Mesothelial cell of epicardium (in vitro differentiated cells): Measurements from ENCODE around the gene SPACA6. TPM values are rescaled to one million over a fixed set of nuclear protein-coding genes. Genes with fewer than 3 reads are reported as not detected.

Source experiments
- DNase-seq, 2 experiments: peaks; one replicate each; pipeline ENCODE4 v3.0.0; 2021; ENCODE audit warnings: low spot score in 2 of 2; ENCODE audit not compliant: unreplicated experiment in 2 of 2
- H3K27ac Mint-ChIP-seq: 2 replicates; pipeline ENCODE4 v1.8.0; 2021; ENCODE audit warnings: mixed read lengths
- H3K27me3 Mint-ChIP-seq: 2 replicates; pipeline ENCODE4 v1.8.0; 2021; ENCODE audit warnings: low read depth, mixed read lengths
- H3K36me3 Mint-ChIP-seq: 2 replicates; pipeline ENCODE4 v1.8.0; 2021; ENCODE audit warnings: mixed read lengths
- H3K4me1 Mint-ChIP-seq: 2 replicates; pipeline ENCODE4 v1.8.0; 2021; ENCODE audit warnings: mixed read lengths
- H3K4me3 Mint-ChIP-seq: 2 replicates; pipeline ENCODE4 v1.8.0; 2021; ENCODE audit warnings: mild to moderate bottlenecking, moderate library complexity, mixed read lengths
- H3K9me3 Mint-ChIP-seq: 2 replicates; pipeline ENCODE4 v1.8.0; 2021; ENCODE audit warnings: mixed read lengths
- total RNA-seq: library from RNA; stranded (reverse); gene quantifications from 3 replicates; pipeline ENCODE4 v1.2.1, GENCODE V29; 2021
- TF ChIP-seq, protein P1 (sequence below): fragments of 200-600 bp; sonication (generic); IDR thresholded peaks from one replicate; pipeline ENCODE4 v1.5.0; 2021; ENCODE audit warnings: antibody characterized with exemption; ENCODE audit not compliant: unreplicated experiment

SPACA6 gene
- total RNA-seq, 1 donor from 2014 or later, result 87.6 TPM

DNA sequence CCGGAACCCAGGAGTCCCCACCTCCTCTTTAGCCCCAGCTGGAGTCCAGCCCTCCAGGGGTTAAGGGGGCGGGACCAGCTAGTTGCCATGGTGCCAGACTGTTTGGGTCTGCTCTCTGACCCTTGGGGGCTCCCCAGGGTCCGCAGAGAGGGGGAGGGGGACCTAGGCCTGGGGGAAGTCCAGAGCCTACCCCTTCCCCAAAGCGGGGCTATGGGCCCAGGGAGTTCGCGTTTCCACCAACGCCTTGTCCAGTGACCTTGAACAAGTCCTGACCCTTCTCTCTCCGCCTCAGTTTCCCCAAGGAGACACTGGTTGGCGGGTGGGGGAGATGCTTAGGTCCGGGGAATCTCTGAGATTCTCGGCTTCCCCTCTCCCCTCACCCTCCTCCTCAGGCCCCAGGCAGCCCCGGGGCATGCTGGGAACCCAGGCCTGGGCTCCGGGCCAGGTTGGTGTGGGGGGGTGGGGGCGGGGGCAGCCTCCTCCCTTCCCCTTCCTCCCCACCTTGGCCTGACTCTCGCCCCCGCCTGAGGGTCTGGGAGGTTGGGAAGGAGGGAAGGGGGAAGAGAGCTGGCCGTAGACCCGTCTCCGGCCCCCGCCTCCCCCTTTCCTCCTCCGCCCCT is 2.6 kb upstream of the SPACA6 start:
- H3K27ac Mint-ChIP-seq, result peak overlapping the region; percentile 96
- TF ChIP-seq, protein P1, sequence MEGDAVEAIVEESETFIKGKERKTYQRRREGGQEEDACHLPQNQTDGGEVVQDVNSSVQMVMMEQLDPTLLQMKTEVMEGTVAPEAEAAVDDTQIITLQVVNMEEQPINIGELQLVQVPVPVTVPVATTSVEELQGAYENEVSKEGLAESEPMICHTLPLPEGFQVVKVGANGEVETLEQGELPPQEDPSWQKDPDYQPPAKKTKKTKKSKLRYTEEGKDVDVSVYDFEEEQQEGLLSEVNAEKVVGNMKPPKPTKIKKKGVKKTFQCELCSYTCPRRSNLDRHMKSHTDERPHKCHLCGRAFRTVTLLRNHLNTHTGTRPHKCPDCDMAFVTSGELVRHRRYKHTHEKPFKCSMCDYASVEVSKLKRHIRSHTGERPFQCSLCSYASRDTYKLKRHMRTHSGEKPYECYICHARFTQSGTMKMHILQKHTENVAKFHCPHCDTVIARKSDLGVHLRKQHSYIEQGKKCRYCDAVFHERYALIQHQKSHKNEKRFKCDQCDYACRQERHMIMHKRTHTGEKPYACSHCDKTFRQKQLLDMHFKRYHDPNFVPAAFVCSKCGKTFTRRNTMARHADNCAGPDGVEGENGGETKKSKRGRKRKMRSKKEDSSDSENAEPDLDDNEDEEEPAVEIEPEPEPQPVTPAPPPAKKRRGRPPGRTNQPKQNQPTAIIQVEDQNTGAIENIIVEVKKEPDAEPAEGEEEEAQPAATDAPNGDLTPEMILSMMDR, result no peak
- no peaks in the 10 kb centered on the region for H3K9me3 Mint-ChIP-seq
- H3K27me3 Mint-ChIP-seq, result no peaks in the 10 kb centered on the region
- H3K36me3 Mint-ChIP-seq, result peaks cover 18% of the 10 kb centered on the region
- DNase-seq, result peak; percentile 75 to 84
- H3K4me1 Mint-ChIP-seq, result peaks cover 53% of the 10 kb centered on the region
- H3K4me3 Mint-ChIP-seq, result peak overlapping the region; percentile 79

DNA sequence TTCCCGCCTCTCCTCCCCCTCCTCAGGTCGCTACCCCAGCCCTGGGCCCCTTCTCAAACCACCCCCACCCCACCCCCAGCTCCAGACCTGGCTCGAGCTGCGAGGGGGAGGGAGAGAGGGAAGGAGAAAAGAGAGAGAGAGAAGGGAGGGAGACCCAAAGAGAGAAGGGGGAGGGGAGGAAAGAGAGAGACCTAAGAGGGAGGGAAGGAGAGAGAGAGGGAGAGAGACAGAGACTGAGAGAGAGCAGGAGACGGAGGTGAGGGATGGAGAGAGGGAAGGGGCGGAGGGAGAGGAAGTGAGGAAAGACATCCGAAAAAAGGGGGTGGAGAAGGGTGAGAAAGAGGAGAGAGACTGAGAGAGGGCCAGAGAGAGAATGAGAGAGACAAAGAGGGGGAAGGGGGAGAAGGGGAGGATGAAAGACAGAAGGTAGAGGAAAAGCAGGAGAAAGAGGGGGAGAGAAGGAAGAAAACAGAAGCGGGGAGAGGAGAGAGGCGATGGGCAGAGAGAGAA is 2.0 kb upstream of the SPACA6 start:
- H3K9me3 Mint-ChIP-seq, result no peaks in the 10 kb centered on the region
- no peak for DNase-seq
- peaks cover 54% of the 10 kb centered on the region for H3K4me1 Mint-ChIP-seq
- no peaks in the 10 kb centered on the region for H3K27me3 Mint-ChIP-seq
- peak overlapping the region; percentile 95 for H3K27ac Mint-ChIP-seq
- TF ChIP-seq, protein P1, result no peak
- H3K36me3 Mint-ChIP-seq, result peaks cover 23% of the 10 kb centered on the region
- H3K4me3 Mint-ChIP-seq, result peak overlapping the region; percentile 79

DNA sequence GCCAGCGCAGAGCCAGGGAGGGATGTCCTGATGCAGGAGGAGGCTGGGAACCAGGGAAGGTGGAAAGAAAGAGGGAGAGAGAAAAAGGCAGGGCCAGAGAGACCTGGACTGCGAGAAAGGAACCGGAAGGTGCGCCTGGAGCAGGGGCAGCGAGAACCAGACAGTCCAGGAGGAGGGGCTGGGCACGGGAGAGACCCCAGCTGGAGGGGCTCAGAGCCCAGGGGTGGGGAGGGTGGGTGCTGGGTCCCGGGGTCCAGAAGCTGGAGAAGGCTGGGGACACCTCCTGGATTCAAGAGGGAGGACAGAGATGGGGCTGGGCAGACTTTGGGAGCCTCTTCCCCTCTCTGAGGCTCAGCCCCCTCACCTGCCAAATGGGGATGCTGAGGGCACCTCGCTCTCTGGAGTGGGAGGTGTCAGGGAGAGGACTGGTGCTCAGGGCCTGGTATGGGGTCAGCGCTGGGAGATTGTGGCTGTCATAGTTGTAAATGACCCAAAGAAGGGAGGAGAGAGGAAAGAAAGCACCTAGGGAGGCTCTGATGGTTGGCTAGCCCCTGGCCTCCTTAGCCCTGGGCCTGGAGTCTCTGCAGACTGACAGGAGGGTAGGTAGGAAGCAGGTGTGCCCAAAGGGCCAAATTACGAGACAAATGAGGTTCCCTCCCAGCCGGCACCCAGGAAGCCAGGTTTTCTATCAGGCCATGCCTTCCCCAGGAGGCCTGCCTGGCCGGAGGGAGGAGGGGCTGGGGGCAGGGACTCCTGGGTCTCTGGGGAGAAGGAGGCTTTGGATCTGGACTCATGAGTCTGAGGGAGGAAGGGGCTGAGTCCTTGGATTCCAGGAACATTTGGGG is 1.3 kb upstream of the SPACA6 start:
- Mint-ChIP-seq H3K9me3 (no peaks in the 10 kb centered on the region), H3K4me1 (peaks cover 51% of the 10 kb centered on the region), H3K4me3 (peak overlapping the region; percentile 79), H3K36me3 (peaks cover 29% of the 10 kb centered on the region), H3K27ac (peak overlapping the region; percentile 95), H3K27me3 (no peaks in the 10 kb centered on the region)
- no peak for DNase-seq
- TF ChIP-seq, protein P1, result no peak

DNA sequence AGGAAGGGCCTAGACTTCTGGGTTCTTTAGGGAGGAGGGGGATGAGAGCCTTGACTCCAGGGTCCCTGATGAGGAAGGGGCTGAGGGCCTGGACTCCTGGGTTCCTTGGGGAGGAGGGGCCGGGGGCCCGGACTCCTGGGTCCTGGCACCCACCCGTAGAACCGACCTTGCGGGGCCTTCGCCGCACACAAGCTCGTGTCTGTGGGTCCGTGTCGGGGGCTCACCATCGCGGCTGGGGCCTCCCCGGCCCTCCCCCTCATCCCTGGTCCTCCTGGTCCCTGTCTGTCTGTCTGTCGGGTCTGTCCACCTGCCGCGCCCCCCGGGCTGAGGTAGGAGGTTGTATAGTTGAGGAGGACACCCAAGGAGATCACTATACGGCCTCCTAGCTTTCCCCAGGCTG is 662 bp upstream of the SPACA6 start:
- no peak for DNase-seq
- Mint-ChIP-seq H3K27ac (no peak overlapping the region), H3K36me3 (peaks cover 36% of the 10 kb centered on the region), H3K9me3 (no peaks in the 10 kb centered on the region), H3K27me3 (no peaks in the 10 kb centered on the region), H3K4me1 (peaks cover 44% of the 10 kb centered on the region), H3K4me3 (peak overlapping the region; percentile 79)
- TF ChIP-seq, protein P1, result no peak

DNA sequence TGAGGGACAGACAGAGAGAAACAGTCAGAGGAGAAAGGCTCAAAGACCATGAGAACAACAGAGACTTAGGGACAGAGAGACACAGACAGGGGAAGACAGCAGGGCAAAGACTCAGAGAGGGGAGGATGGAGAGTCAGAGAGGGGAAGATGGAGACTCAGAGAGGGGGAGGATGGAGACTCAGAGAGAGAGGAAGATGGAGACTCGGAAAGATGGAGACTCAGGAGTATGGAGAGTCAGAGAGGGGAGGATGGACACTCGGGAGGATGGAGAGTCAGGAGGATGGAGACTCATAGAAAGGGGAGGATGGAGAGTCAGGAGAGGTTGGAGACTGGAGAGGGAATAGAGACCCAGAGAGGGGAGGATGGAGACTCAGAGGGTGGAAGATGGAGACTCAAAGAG is 689 bp downstream of the SPACA6 start:
- TF ChIP-seq, protein P1, result no peak
- DNase-seq, result no peak
- Mint-ChIP-seq H3K9me3 (no peaks in the 10 kb centered on the region), H3K27ac (peak overlapping the region; percentile 50), H3K4me3 (peak overlapping the region; percentile 58), H3K4me1 (peaks cover 36% of the 10 kb centered on the region), H3K27me3 (no peaks in the 10 kb centered on the region), H3K36me3 (peaks cover 48% of the 10 kb centered on the region)
